Right lobe of liver (tissue), 4 donors: ENCODE data around the gene PRG2.

ENCODE experiments used
- CTCF ChIP-seq, 4 donors: fragments of 200-600 bp in 3 of 4; fragments of 450-650 bp in 1 of 4; IDR thresholded peaks; one replicate each; pipeline versions ENCODE4 v1.5.1 to v1.8.0; 2016 to 2022; ENCODE audit warnings: antibody characterized with exemption in 4 of 4, mild to moderate bottlenecking in 2 of 4
- POLR2A ChIP-seq: fragments of 450-650 bp; IDR thresholded peaks from one replicate; pipeline ENCODE4 v1.6.1; 2017; ENCODE audit warnings: antibody characterized with exemption, mild to moderate bottlenecking
- donor health status: DM: no; HTN: no; CAD: no.
- donor health status: DM: no; HTN: no; CAD: no.
- donor health status: DM: no; HTN: yes; CAD: no.

- TF ChIP-seq CTCF (IDR thresholded peaks at IDR 0.05), result no peak
- TF ChIP-seq POLR2A, result no peak
Observed at GRCh38 chr11:57428643-57429042, 38.2 kb upstream of the PRG2 start.
